Measurements from ENCODE around the gene MON2. TPM values are rescaled to one million over a fixed set of nuclear protein-coding genes. Genes with fewer than 3 reads are reported as not detected.
"Not testable (repeated sequence)": the region's sequence is repeated elsewhere in the genome, so short reads cannot be mapped to it uniquely, and the experiment has no call there.

Gene MON2
- total RNA-seq, 1 donor from 2014 or later = 76.6 TPM

GRCh38 chr12:62435303-62436163, 31.1 kb upstream of the MON2 start:
- peak in 1 of 2 experiments; percentile 51 for DNase-seq (ENCODE audit: low spot score in 2 of 2, unreplicated experiment in 2 of 2)
- Mint-ChIP-seq H3K36me3 (no peaks in the 10 kb centered on the region), H3K4me1 (peaks cover 10% of the 10 kb centered on the region), H3K27ac (no peak overlapping the region), H3K4me3 (peak overlapping the region; percentile 78), H3K27me3 (ENCODE audit: low read depth) (peaks cover 57% of the 10 kb centered on the region), H3K9me3 (peaks cover 2% of the 10 kb centered on the region)
- no peak for TF ChIP-seq CTCF (IDR thresholded peaks at IDR 0.05; ENCODE audit: unreplicated experiment)

GRCh38 chr12:62436164-62436503, 30.5 kb upstream of the MON2 start:
- H3K27me3 Mint-ChIP-seq (ENCODE audit: low read depth) = peaks cover 51% of the 10 kb centered on the region
- no peak for DNase-seq (ENCODE audit: low spot score in 2 of 2, unreplicated experiment in 2 of 2)
- no peak overlapping the region for H3K27ac Mint-ChIP-seq
- peaks cover 8% of the 10 kb centered on the region for H3K9me3 Mint-ChIP-seq
- no peaks in the 10 kb centered on the region for H3K36me3 Mint-ChIP-seq
- H3K4me3 Mint-ChIP-seq = peak overlapping the region; percentile 78
- no peak for TF ChIP-seq CTCF (IDR thresholded peaks at IDR 0.05; ENCODE audit: unreplicated experiment)
- H3K4me1 Mint-ChIP-seq = peaks cover 10% of the 10 kb centered on the region

GRCh38 chr12:62438098-62438692, 28.4 kb upstream of the MON2 start:
- H3K4me1 Mint-ChIP-seq = peaks cover 10% of the 10 kb centered on the region
- H3K9me3 Mint-ChIP-seq = peaks cover 26% of the 10 kb centered on the region
- no peak overlapping the region for H3K4me3 Mint-ChIP-seq
- H3K27ac Mint-ChIP-seq = no peak overlapping the region
- peak; percentile 80 for TF ChIP-seq CTCF (IDR thresholded peaks at IDR 0.05; ENCODE audit: unreplicated experiment)
- peak in 1 of 2 experiments; percentile 64 for DNase-seq (ENCODE audit: low spot score in 2 of 2, unreplicated experiment in 2 of 2)
- peaks cover 33% of the 10 kb centered on the region for H3K27me3 Mint-ChIP-seq (ENCODE audit: low read depth)
- peaks cover 4% of the 10 kb centered on the region for H3K36me3 Mint-ChIP-seq

- H3K4me3 Mint-ChIP-seq = no peak overlapping the region
- peaks cover 2% of the 10 kb centered on the region for H3K27me3 Mint-ChIP-seq (ENCODE audit: low read depth)
- no peak overlapping the region for H3K27ac Mint-ChIP-seq
- no peaks in the 10 kb centered on the region for H3K4me1 Mint-ChIP-seq
- DNase-seq (ENCODE audit: low spot score in 2 of 2, unreplicated experiment in 2 of 2) = no peak
- TF ChIP-seq CTCF (IDR thresholded peaks at IDR 0.05; ENCODE audit: unreplicated experiment) = no peak
- H3K9me3 Mint-ChIP-seq = peaks cover 25% of the 10 kb centered on the region
- peaks cover 2% of the 10 kb centered on the region for H3K36me3 Mint-ChIP-seq
Measured at GRCh38 chr12:62446754-62447452, 19.7 kb upstream of the MON2 start.

GRCh38 chr12:62448436-62448835, 18.2 kb upstream of the MON2 start:
- Mint-ChIP-seq H3K4me1 (no peaks in the 10 kb centered on the region), H3K27ac (no peak overlapping the region), H3K27me3 (ENCODE audit: low read depth) (peaks cover 11% of the 10 kb centered on the region), H3K4me3 (no peak overlapping the region), H3K9me3 (peaks cover 12% of the 10 kb centered on the region), H3K36me3 (no peaks in the 10 kb centered on the region)
- DNase-seq (ENCODE audit: low spot score in 2 of 2, unreplicated experiment in 2 of 2) = no peak
- TF ChIP-seq CTCF (IDR thresholded peaks at IDR 0.05; ENCODE audit: unreplicated experiment) = no peak

- Mint-ChIP-seq H3K9me3 (peaks cover 14% of the 10 kb centered on the region), H3K27me3 (ENCODE audit: low read depth) (peaks cover 11% of the 10 kb centered on the region)
- H3K4me1 Mint-ChIP-seq; H3K36me3 Mint-ChIP-seq; H3K4me3 Mint-ChIP-seq; DNase-seq (ENCODE audit: low spot score in 2 of 2, unreplicated experiment in 2 of 2); H3K27ac Mint-ChIP-seq: not testable (repeated sequence)
Measured at GRCh38 chr12:62455429-62455828, 11.2 kb upstream of the MON2 start.

Data from mesothelial cell of epicardium (in vitro differentiated cells).